HL-60 (cell line): ENCODE measurements around the gene SYT9.

Experiments
- DNase-seq, 2 experiments: peaks; one replicate each; pipeline ENCODE4 v3.0.0-alpha.2; 2010 to 2020; ENCODE audit warnings: low read depth in 1 of 2, low spot score in 1 of 2
- H3K27ac ChIP-seq: fragments of 250-450 bp; sonication (Bioruptor Pico); replicated peaks from 2 replicates; pipeline ENCODE4 v1.5.1; 2020; ENCODE audit warnings: mild to moderate bottlenecking, moderate library complexity
- H3K27me3 ChIP-seq: fragments of 250-450 bp; sonication (Bioruptor Pico); 2 replicates; pipeline ENCODE4 v1.5.1; 2021; ENCODE audit warnings: mild to moderate bottlenecking, moderate library complexity; ENCODE audit not compliant: insufficient read depth, poor library complexity, severe bottlenecking
- H3K4me3 ChIP-seq: replicated peaks from 2 replicates; pipeline ENCODE4 v1.5.1; 2011; ENCODE audit warnings: mild to moderate bottlenecking, control low read depth, low read length; ENCODE audit not compliant: insufficient read depth
- GABPA ChIP-seq: IDR thresholded peaks from 2 replicates; pipeline ENCODE4 v1.6.1; 2012; ENCODE audit warnings: low read depth
- POLR2AphosphoS5 ChIP-seq: IDR thresholded peaks from 2 replicates; pipeline ENCODE4 v1.6.1; 2012; ENCODE audit warnings: low read depth
- SPI1 ChIP-seq: IDR thresholded peaks from 2 replicates; pipeline ENCODE4 v1.6.1; 2012; ENCODE audit warnings: low read depth, mild to moderate bottlenecking, borderline replicate concordance
- TF ChIP-seq, protein P1 (sequence below): IDR thresholded peaks from 2 replicates; pipeline ENCODE4 v1.6.1; 2012; ENCODE audit warnings: low read depth; ENCODE audit not compliant: insufficient replicate concordance
- TF ChIP-seq, protein P2 (sequence below): IDR thresholded peaks from one replicate; pipeline ENCODE4 v1.5.1; 2011; ENCODE audit warnings: low read length, control low read depth, inconsistent platforms; ENCODE audit not compliant: insufficient read depth

Gene SYT9

GRCh38 chr11:7480113-7480512, 228.4 kb downstream of the SYT9 start:
- Histone ChIP-seq H3K27ac (no peak overlapping the region), H3K4me3 (no peak overlapping the region), H3K27me3 (no peaks in the 10 kb centered on the region)
- TF ChIP-seq, protein P1, sequence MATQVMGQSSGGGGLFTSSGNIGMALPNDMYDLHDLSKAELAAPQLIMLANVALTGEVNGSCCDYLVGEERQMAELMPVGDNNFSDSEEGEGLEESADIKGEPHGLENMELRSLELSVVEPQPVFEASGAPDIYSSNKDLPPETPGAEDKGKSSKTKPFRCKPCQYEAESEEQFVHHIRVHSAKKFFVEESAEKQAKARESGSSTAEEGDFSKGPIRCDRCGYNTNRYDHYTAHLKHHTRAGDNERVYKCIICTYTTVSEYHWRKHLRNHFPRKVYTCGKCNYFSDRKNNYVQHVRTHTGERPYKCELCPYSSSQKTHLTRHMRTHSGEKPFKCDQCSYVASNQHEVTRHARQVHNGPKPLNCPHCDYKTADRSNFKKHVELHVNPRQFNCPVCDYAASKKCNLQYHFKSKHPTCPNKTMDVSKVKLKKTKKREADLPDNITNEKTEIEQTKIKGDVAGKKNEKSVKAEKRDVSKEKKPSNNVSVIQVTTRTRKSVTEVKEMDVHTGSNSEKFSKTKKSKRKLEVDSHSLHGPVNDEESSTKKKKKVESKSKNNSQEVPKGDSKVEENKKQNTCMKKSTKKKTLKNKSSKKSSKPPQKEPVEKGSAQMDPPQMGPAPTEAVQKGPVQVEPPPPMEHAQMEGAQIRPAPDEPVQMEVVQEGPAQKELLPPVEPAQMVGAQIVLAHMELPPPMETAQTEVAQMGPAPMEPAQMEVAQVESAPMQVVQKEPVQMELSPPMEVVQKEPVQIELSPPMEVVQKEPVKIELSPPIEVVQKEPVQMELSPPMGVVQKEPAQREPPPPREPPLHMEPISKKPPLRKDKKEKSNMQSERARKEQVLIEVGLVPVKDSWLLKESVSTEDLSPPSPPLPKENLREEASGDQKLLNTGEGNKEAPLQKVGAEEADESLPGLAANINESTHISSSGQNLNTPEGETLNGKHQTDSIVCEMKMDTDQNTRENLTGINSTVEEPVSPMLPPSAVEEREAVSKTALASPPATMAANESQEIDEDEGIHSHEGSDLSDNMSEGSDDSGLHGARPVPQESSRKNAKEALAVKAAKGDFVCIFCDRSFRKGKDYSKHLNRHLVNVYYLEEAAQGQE = no peak
- TF ChIP-seq GABPA = no peak
- TF ChIP-seq SPI1 = no peak
- TF ChIP-seq, protein P2, sequence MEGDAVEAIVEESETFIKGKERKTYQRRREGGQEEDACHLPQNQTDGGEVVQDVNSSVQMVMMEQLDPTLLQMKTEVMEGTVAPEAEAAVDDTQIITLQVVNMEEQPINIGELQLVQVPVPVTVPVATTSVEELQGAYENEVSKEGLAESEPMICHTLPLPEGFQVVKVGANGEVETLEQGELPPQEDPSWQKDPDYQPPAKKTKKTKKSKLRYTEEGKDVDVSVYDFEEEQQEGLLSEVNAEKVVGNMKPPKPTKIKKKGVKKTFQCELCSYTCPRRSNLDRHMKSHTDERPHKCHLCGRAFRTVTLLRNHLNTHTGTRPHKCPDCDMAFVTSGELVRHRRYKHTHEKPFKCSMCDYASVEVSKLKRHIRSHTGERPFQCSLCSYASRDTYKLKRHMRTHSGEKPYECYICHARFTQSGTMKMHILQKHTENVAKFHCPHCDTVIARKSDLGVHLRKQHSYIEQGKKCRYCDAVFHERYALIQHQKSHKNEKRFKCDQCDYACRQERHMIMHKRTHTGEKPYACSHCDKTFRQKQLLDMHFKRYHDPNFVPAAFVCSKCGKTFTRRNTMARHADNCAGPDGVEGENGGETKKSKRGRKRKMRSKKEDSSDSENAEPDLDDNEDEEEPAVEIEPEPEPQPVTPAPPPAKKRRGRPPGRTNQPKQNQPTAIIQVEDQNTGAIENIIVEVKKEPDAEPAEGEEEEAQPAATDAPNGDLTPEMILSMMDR = no peak
- no peak for TF ChIP-seq POLR2AphosphoS5
- no peak for DNase-seq

DNA sequence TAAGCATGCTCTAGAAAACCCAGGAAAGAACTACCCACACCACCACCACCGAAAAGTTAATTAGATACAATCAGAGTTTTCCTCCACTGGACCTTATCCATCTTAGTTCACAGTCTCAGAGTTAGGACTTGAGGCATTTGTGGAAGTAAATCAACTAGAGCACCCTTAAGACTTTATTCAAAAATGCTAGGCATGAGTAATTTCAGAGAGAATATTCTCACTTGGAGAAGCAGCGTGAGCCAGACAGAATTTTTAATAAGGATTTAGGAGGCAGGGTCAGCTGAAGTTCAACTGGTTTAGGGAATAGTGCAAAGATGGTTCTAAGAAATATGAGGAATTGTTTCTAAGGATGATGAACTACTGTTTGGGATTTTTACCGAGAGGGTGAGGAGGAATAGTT, 232.4 kb downstream of the SYT9 start:
- H3K27me3 ChIP-seq = no peaks in the 10 kb centered on the region
- TF ChIP-seq, protein P1 = no peak
- no peak for TF ChIP-seq SPI1
- no peak for DNase-seq
- H3K4me3 ChIP-seq = no peak overlapping the region
- H3K27ac ChIP-seq = no peak overlapping the region

- no peak for TF ChIP-seq SPI1
- TF ChIP-seq, protein P2 = no peak
- no peak for TF ChIP-seq GABPA
- TF ChIP-seq POLR2AphosphoS5 = no peak
- TF ChIP-seq, protein P1 = no peak
- Histone ChIP-seq H3K27ac (no peak overlapping the region), H3K4me3 (no peak overlapping the region), H3K27me3 (no peaks in the 10 kb centered on the region)
- no peak for DNase-seq
These were observed 232.9 kb downstream of the SYT9 start for GRCh38 chr11:7484645-7485044.
